AG10803 (cell line): Measurements from ENCODE around the gene SPTBN5.

Experiments
- DNase-seq: peaks from one replicate; pipeline ENCODE4 v3.0.0; 2010; ENCODE audit warnings: low read depth
- H3K4me3 ChIP-seq: 2 replicates; pipeline ENCODE4 v1.5.1; 2011; ENCODE audit warnings: mild to moderate bottlenecking, low read length, control low read depth
- TF ChIP-seq, protein P1 (sequence below): conservative IDR thresholded peaks from 2 replicates; pipeline ENCODE4 v1.5.1; 2011; ENCODE audit warnings: mild to moderate bottlenecking, low read length, control low read depth, inconsistent platforms

Gene SPTBN5

DNA sequence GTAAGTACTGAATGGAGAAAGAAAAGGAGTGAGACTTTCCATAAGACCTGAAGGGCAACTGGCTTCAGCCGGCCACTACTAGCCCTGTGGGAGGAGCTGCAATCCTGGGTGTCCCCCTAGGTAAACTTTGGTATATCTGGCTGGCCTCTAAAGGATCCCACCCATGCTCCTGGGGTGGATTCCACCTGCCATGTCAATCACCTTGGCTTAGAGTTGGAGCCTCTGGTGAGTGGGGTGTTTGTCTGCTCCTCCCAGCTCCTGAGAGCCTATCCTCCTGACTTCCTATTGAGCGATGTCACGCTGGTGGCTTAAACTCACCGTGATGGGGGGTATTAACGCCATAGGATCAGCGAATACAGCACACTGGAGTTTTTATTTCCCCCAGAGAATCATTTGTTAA, 2.6 kb downstream of the SPTBN5 start:
- no peak overlapping the region for H3K4me3 ChIP-seq
- DNase-seq, result no peak

DNA sequence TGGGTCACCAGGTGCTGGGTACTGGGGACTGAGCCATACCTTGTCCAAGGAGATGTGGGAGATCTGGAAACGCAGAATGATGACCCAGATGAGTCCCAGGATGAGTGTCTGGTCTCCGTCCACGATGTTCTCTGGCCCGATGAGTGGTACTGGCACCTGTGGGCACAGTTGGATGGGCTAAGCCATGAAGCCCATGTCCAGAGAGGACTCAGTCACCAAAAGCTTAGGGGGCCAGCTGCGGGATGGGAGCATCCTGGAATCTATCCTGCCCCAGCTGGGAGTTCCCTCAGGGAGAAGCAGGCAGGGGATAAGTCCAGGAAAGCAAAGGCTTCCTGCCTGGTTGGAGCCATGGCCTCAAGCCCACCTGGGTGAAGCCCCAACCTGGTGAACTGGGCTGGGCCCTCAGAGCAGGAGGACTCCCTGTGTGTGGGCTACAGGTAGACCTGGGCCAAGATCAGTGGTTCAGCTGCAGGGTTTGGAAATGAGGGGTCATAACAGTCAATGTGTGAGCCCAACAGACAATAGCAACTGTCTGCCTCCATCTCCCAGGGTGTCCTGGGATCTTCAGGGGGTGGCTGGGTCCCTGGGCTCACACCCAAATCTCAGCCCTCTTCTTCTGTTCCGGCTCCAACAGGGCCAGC, 3.7 kb downstream of the SPTBN5 start:
- no peak for DNase-seq
- TF ChIP-seq, protein P1, sequence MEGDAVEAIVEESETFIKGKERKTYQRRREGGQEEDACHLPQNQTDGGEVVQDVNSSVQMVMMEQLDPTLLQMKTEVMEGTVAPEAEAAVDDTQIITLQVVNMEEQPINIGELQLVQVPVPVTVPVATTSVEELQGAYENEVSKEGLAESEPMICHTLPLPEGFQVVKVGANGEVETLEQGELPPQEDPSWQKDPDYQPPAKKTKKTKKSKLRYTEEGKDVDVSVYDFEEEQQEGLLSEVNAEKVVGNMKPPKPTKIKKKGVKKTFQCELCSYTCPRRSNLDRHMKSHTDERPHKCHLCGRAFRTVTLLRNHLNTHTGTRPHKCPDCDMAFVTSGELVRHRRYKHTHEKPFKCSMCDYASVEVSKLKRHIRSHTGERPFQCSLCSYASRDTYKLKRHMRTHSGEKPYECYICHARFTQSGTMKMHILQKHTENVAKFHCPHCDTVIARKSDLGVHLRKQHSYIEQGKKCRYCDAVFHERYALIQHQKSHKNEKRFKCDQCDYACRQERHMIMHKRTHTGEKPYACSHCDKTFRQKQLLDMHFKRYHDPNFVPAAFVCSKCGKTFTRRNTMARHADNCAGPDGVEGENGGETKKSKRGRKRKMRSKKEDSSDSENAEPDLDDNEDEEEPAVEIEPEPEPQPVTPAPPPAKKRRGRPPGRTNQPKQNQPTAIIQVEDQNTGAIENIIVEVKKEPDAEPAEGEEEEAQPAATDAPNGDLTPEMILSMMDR, result no peak
- no peak overlapping the region for H3K4me3 ChIP-seq

More for the DNA sequence above, 2.6 kb downstream of the SPTBN5 start:
- TF ChIP-seq, protein P1, result no peak

DNA sequence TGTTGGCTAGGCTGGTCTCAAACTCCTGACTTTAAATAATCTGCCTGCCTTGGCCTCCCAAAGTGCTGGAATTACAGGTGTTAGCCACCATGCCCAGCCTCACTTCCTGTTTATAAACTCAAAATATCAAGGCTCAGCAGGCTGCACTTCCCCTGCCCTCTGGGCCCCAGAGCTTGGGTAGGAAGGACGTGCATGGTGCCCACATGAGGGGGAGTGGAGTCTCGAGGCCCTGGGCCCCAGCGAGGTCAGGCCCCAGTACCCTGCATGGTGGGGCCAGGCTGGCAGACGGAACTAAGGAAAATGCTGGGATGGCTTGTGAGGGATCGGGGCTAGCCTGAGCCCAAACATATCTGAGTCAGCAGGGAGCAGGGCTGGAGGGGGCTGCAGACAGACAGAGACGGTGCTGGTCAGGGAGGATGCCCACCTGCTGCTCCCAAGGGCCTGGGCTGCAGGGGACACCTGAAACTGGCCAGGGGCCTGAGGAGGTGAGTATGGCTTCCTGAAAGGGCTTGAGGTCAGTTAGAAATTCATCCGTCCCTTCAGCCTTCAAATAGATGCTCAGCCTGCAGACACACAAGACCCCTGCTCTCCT, 5.1 kb downstream of the SPTBN5 start:
- TF ChIP-seq, protein P1, result no peak
- DNase-seq, result no peak
- H3K4me3 ChIP-seq, result no peak overlapping the region

DNA sequence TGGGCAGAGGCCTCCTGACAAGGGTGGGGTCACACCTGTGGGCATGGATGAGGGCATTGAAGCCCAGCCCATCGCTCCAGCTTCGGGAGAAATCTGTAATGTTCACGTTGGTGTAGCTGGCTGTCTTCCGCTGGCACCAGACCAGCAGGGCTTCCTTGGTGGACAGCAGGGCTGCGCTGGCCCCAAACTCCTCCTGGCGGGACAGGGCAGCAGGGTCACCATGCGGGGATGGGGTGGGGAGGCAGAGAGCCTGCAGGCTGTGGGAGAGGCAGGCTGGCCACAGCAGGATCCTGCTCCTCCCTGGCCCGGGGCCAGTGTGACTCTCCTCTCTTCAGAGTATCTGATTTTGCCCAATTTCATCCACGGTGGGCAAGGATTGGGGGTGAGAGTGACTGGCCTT, 6.0 kb downstream of the SPTBN5 start:
- TF ChIP-seq, protein P1, result no peak

DNA sequence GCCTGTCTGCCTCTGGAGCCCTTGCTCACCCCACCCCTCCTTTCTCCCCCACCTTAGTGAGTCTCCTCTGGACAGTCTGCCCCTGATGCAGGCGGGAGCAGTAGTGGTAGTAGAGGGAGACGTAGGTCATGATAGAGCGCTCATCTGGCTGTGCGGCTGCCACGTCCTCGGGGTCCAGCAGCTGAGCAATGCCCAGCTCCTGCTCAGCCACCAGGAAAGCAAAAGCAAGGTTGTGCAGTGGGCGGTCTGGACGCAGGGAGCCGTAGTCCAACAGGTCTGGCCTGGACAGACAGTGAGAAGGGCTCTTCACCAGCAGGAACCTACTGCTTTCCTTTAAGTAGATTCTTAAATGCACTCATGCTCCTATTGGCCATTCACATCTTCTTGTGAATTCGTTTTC, 6.7 kb downstream of the SPTBN5 start:
- TF ChIP-seq, protein P1, result no peak
- no peak overlapping the region for H3K4me3 ChIP-seq

More for the DNA sequence above, 6.0 kb downstream of the SPTBN5 start:
- no peak for DNase-seq
- no peak overlapping the region for H3K4me3 ChIP-seq

DNA sequence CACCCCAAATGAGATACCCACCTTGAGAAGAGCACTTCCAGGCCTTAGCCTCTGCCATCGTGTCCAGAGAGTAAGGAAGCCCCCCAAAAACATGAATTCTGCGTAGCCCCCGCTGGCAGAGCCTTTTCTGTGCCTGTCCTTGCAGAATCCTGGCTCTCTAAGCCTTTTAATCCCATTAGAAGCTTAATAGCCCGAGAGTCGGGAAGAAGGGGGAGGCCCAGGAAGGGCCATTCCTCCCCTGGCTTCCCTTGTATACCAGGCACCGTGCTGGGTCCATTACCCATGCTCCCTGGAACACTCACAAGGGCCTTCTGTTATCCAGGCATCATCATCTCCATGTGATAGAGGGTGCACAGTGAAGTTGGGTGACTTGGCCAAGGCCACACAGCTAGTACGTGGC, 7.1 kb downstream of the SPTBN5 start:
- no peak for DNase-seq
- H3K4me3 ChIP-seq, result no peak overlapping the region
- TF ChIP-seq, protein P1, result no peak

More for the DNA sequence above, 6.7 kb downstream of the SPTBN5 start:
- no peak for DNase-seq

DNA sequence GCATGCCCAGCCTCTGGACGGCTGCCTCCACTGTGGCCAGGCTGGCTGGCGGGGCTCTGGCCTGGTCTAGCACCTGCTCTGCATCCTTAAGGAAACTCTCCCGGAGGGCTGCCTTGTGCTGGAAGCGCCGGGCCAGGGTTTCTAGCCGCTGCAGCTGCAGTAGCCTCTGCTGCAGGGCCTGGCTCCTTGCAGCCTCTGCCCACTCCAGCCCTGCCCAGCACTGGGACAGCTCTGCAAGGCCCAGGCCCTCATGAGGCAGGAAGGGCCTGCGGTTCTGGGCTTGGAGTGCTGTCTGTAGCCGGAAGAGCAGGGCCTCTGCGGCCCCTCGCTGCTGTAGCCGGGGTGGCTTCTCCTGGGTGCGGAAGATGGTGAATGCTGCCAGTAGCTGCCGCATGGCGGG, 8.0 kb downstream of the SPTBN5 start:
- TF ChIP-seq, protein P1, result no peak
- H3K4me3 ChIP-seq, result no peak overlapping the region
- no peak for DNase-seq
